RWPE1 (cell line): Measurements from ENCODE around the gene VARS2.

Experiments
- CTCF ChIA-PET: fragments of 350-600 bp; sonication (Branson Sonifier 250); formaldehyde crosslinking; extraction: SDS; loops from one replicate; lab custom pipeline; 2021; lab: Yijun Ruan, JAX
- POLR2A ChIA-PET: fragments of 400-600 bp; formaldehyde crosslinking; extraction: SDS; loops from one replicate; lab custom pipeline; 2020; ENCODE audit warnings: antibody characterized with exemption; ENCODE audit not compliant: low non-redundant PET; lab: Yijun Ruan, JAX
- DNase-seq: peaks from one replicate; pipeline ENCODE4 v3.0.0; 2012; ENCODE audit warnings: low spot score
- H3K27ac ChIP-seq: fragments of 450-650 bp; 2 replicates; pipeline ENCODE4 v1.5.1; 2017
- CTCF ChIP-seq: fragments of 450-650 bp; conservative IDR thresholded peaks from 2 replicates; pipeline ENCODE4 v1.5.1; 2017; ENCODE audit warnings: low read depth, mild to moderate bottlenecking

VARS2 gene

DNA sequence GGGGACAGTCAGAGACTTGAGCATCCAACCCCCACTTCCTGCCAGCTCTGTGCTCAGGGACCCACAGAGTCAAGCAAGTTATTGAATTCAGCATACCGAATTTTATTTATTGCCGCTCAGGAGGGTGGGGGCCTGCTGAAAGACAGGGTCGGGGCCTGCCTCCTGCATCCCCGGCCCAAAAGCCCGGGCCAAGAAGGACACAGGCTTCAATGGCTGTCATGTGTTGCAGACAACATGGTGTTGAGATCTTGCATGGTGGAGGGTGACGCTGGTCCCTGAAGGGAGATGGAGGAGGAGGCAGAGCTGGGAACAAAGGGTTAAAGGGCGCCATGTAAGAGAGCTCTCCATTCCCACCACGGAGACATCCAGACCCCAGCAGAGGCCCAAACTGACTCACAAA lies 17.2 kb downstream of the VARS2 start:
- DNase-seq: no peak
- ChIA-PET CTCF (interaction anchor here (1.2 kb wide), 1 partner anchor 138 kb away, joined by 6 read pairs; no protein-coding TSS in a partner anchor), POLR2A (interaction anchor here (0.6 kb wide), 1 partner anchor 161 kb away, joined by 3 read pairs; no protein-coding TSS in a partner anchor)
- no peak overlapping the region; the same call in 1 of the 2 replicates for H3K27ac ChIP-seq
- no peak for TF ChIP-seq CTCF

GRCh38 chr6:30931969-30932645 lies 18.1 kb downstream of the VARS2 start, which contains the start of gene SFTA2:
TSS of gene SFTA2 (minus strand) at chr6:30932170. CDS start at chr6:30932096, 74 bp downstream.
- TF ChIP-seq CTCF: no peak
- ChIA-PET POLR2A (interaction anchor here (0.6 kb wide), 1 partner anchor 162 kb away, joined by 3 read pairs; no protein-coding TSS in a partner anchor), CTCF (no interaction called here)
- no peak within 1 kb of the TSS; the same call in 1 of the 2 replicates for H3K27ac ChIP-seq
- no peak for DNase-seq

DNA sequence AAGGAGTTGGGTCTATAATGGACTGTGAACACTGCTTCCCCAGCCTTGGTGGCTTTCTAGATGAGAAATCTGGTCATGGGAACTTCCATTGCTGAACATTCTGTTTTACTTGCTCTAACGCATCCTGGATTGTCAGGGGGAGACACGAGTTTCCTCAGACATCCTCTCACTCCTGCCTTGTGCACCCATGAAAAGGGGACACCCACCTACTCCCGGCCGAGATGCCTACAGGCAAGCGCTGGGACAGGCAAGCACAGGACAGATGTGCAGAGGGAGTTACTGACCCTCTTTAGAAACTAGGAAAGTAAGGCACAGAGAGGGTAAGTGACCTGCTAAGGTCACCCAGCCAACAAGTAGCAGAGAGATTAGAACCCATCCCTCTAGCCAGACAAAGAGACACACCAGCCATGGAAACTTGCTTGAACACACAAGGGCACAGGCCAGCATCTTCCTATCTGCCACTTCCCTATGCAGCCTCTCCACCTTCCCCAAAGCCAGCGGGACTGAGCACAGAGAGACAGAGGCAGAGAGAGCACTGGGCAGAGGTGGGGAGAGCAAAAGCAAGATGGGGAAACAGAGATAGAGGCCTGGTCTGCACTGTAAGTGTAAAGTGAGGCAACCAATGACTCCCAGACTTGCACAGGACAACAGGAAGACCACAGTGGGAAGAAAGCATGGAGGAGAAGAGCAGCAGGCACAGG lies 18.8 kb downstream of the VARS2 start:
- TF ChIP-seq CTCF: no peak
- no peak for DNase-seq
- ChIA-PET POLR2A (no interaction called here), CTCF (no interaction called here)
- H3K27ac ChIP-seq: no peak overlapping the region

DNA sequence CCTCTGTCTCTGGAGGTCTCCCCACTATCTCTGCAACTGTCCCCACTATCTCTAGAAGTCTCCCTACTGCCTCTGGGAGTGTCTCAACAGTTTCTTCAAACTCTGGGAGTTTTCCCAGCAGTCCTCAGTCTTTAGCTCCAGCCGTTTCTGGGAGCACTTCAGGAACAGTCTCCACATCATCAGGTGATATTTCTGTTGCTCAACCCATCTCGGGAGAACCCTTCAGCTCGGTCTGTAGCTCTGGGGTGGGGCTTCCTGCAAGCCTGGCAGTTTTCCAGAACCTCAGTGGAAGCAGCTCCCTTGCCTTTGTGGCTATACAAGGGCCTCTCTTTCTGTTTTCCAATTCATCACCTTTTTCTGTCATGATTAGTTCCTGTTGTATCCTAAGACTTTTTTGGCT lies 21.0 kb downstream of the VARS2 start:
- H3K27ac ChIP-seq: peak overlapping the region; percentile 30; the same call in 1 of the 2 replicates
- no peak for TF ChIP-seq CTCF
- DNase-seq: peak; percentile 26
- ChIA-PET POLR2A (no interaction called here), CTCF (interaction anchor here (0.6 to 0.8 kb wide), 4 partner anchors 21 to 167 kb away, joined by 3 to 4 read pairs (median 4); partner anchors contain the start of gene VARS2)

GRCh38 chr6:30937265-30937664 lies 23.2 kb downstream of the VARS2 start:
- CTCF ChIA-PET: no interaction called here
- DNase-seq: no peak
- no peak for TF ChIP-seq CTCF
- H3K27ac ChIP-seq: no peak overlapping the region
- POLR2A ChIA-PET: no interaction called here

DNA sequence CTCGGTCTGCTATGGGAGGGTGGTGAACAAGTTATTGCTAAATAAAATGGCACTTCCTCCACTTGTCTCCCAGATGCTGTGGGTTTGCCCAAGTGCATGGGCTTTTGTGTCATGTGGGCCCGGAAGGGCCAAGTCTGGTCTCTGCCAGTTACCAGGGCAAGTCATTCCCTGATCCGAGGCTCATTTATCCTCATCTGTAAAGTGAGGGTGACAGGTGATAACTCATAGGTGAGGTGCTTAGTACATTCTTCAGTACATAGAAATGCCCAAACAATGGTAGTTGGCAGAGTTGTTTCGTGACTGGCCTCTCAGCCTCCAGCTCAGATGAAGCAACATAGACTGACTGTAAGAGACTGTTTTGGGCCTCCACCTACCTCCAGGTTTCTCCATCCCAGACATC lies 24.7 kb downstream of the VARS2 start:
- peak overlapping the region; percentile 27; the same call in 1 of the 2 replicates for H3K27ac ChIP-seq
- ChIA-PET POLR2A (no interaction called here), CTCF (interaction anchor here (0.7 kb wide), 1 partner anchor 141 kb away, joined by 3 read pairs; no protein-coding TSS in a partner anchor)
- no peak for TF ChIP-seq CTCF
- DNase-seq: no peak
